Suprapubic skin (tissue), 4 donors: ENCODE measurements around the gene PRLR. TPM values are rescaled to one million over a fixed set of nuclear protein-coding genes. Genes with fewer than 3 reads are reported as not detected.
"Not testable (repeated sequence)": the region's sequence is repeated elsewhere in the genome, so short reads cannot be mapped to it uniquely, and the experiment has no call there.

ENCODE experiments used
- DNase-seq, 2 donors: peaks; one replicate each; pipeline ENCODE4 v3.0.0-alpha.2; 2019; ENCODE audit warnings: low spot score in 2 of 2
- H3K27ac ChIP-seq: fragments of 200-600 bp; sonication (generic); one replicate; pipeline ENCODE4 v1.5.1; 2019
- H3K27me3 ChIP-seq: fragments of 200-600 bp; sonication (generic); one replicate; pipeline ENCODE4 v1.5.1; 2019
- H3K36me3 ChIP-seq: fragments of 200-600 bp; sonication (generic); one replicate; pipeline ENCODE4 v1.5.1; 2019
- H3K4me1 ChIP-seq: fragments of 200-600 bp; sonication (generic); one replicate; pipeline ENCODE4 v1.5.1; 2019
- H3K4me3 ChIP-seq: fragments of 200-600 bp; sonication (generic); one replicate; pipeline ENCODE4 v1.5.1; 2019; ENCODE audit warnings: mild to moderate bottlenecking
- H3K9me3 ChIP-seq: fragments of 200-600 bp; sonication (generic); one replicate; pipeline ENCODE4 v1.5.1; 2019
- EP300 ChIP-seq: sonication (generic); formaldehyde crosslinking; IDR thresholded peaks from one replicate; pipeline ENCODE4 v1.6.1; 2017; ENCODE audit warnings: antibody characterized with exemption
- POLR2A ChIP-seq, 2 donors: fragments of 450-650 bp; IDR thresholded peaks; one replicate each; pipeline ENCODE4 v1.6.1; 2017; ENCODE audit warnings: antibody characterized with exemption in 2 of 2, mild to moderate bottlenecking in 2 of 2, moderate library complexity in 2 of 2
- POLR2AphosphoS5 ChIP-seq, 3 donors: sonication (generic); formaldehyde crosslinking; IDR thresholded peaks; one replicate each; pipeline ENCODE4 v1.6.1; 2017; ENCODE audit warnings: antibody characterized with exemption in 3 of 3
- WGBS: methylation state at CpG from one replicate; pipeline ENCODE4 v1.1.5; 2018; 5-methylcytosine and 5-hydroxymethylcytosine counted together
- total RNA-seq, 4 donors: library from RNA; depleted of rRNA; stranded (reverse); fragments of >200 nt; gene quantifications; one replicate each; pipeline ENCODE4 v1.1.0, GENCODE V29; 2016
- TF ChIP-seq, protein P1 (sequence below), 2 donors: fragments of 200-600 bp in 1 of 2; fragments of 450-650 bp in 1 of 2; sonication (generic) in 1 of 2; IDR thresholded peaks; one replicate each; pipeline ENCODE4 v1.5.1; 2016 to 2019; ENCODE audit warnings: antibody characterized with exemption in 2 of 2, mild to moderate bottlenecking in 1 of 2, moderate library complexity in 1 of 2

Gene PRLR
- total RNA-seq, 4 donors from 2014 or later, result 8.0 to 18.7 (median 17.6) TPM

DNA sequence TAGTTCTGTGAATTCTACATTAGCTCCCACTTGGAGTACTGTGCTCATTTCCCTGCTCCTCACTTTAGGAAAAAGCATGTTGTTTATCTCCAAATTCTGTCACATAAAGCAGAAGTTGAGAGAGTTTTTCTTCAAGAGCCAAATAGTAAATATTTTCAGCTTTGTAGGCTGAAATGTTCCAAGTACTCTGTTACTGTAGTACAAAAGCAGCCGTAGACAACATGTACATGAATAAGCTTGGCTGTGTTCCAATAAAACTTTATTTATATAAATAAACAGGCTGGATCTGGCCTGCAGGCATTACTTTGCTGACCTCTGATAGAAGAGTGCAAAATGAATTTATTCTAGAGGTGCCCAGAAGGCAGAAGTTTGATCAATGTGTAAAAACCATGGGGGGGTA is 109.6 kb downstream of the PRLR start:
- no peak overlapping the region for H3K4me3 ChIP-seq
- WGBS, result 41% methylated on average over 1 of the region's 1 CpG
- no peaks in the 10 kb centered on the region for H3K27me3 ChIP-seq
- H3K9me3 ChIP-seq, result no peaks in the 10 kb centered on the region
- TF ChIP-seq EP300 (no peak), POLR2A (IDR thresholded peaks at IDR 0.05) (no peak), POLR2AphosphoS5 (IDR thresholded peaks at IDR 0.05) (no peak)
- TF ChIP-seq, protein P1, sequence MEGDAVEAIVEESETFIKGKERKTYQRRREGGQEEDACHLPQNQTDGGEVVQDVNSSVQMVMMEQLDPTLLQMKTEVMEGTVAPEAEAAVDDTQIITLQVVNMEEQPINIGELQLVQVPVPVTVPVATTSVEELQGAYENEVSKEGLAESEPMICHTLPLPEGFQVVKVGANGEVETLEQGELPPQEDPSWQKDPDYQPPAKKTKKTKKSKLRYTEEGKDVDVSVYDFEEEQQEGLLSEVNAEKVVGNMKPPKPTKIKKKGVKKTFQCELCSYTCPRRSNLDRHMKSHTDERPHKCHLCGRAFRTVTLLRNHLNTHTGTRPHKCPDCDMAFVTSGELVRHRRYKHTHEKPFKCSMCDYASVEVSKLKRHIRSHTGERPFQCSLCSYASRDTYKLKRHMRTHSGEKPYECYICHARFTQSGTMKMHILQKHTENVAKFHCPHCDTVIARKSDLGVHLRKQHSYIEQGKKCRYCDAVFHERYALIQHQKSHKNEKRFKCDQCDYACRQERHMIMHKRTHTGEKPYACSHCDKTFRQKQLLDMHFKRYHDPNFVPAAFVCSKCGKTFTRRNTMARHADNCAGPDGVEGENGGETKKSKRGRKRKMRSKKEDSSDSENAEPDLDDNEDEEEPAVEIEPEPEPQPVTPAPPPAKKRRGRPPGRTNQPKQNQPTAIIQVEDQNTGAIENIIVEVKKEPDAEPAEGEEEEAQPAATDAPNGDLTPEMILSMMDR (IDR thresholded peaks at IDR 0.05), result no peak
- no peaks in the 10 kb centered on the region for H3K36me3 ChIP-seq
- no peak for DNase-seq
- no peak overlapping the region for H3K27ac ChIP-seq
- H3K4me1 ChIP-seq, result no peaks in the 10 kb centered on the region

DNA sequence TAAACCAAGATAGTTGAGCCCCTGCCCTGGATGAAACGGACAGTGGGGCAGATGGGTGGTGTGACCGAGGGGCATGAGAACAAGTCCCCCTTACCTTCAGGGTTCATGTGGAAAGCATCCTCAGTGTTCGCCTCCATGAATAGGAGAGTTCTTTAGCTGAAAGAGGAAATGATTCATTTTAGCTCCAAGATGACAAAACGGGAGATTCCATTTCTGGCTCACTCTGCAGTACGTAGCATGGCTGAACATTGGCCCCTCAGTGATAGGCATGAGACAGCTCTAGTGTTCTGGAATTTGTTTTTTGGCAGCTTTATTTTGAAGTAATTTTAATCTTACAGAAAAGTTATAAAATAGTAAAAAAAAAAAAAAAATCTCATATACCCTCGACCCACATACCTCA is 112.3 kb downstream of the PRLR start:
- Histone ChIP-seq H3K4me3 (no peak overlapping the region), H3K9me3 (no peaks in the 10 kb centered on the region), H3K4me1 (no peaks in the 10 kb centered on the region), H3K36me3 (no peaks in the 10 kb centered on the region), H3K27me3 (no peaks in the 10 kb centered on the region), H3K27ac (no peak overlapping the region)
- no peak for DNase-seq
- 75% methylated on average over 6 of the region's 6 CpGs for WGBS
- no peak for TF ChIP-seq POLR2A (IDR thresholded peaks at IDR 0.05)
- TF ChIP-seq POLR2AphosphoS5 (IDR thresholded peaks at IDR 0.05), result no peak
- TF ChIP-seq, protein P1 (IDR thresholded peaks at IDR 0.05), result no peak
- TF ChIP-seq EP300, result no peak

DNA sequence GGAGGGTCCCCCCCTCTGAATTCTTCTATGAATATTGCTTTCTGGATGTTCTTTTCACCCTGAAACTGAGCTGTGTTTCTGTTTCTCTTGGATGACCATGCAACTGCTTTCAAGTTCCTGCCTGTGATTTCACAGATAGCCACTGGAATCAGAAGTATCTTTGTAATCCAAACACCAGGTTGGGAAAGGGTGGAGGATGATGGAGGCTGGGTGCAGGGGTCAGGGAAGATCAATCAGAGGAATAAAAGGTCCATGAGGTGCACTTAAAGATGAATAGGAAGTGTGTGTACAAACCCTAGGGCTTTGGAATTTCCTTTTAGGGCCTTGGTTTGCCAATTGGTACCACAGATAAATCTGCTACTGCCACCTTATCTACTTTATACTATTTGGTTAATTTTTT is 114.4 kb downstream of the PRLR start:
- no peaks in the 10 kb centered on the region for H3K4me1 ChIP-seq
- DNase-seq, result no peak
- no peaks in the 10 kb centered on the region for H3K27me3 ChIP-seq
- H3K36me3 ChIP-seq, result no peaks in the 10 kb centered on the region
- H3K27ac ChIP-seq, result no peak overlapping the region
- H3K4me3 ChIP-seq, result no peak overlapping the region
- H3K9me3 ChIP-seq, result no peaks in the 10 kb centered on the region
- TF ChIP-seq POLR2AphosphoS5 (IDR thresholded peaks at IDR 0.05) (no peak), EP300 (no peak), POLR2A (IDR thresholded peaks at IDR 0.05) (no peak)
- TF ChIP-seq, protein P1 (IDR thresholded peaks at IDR 0.05), result no peak

DNA sequence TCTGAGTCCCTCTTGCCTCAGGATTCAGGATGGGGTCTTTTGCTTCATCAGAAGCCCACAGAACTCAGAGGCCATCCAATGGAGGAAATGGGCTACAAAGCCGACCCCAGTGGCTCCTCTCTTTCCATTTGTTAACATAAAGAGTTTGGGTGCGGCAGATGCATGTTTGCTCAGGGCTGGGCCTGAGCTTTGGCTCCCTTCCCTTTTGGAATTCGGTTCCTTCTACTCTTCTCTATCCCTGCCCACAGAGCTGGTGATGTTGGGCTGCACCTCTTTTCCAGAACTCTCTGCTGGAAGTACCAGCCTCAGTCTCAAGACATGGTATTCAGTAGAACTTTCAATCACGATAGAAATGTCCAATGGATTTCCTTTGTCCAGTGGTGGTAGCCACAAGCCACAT is 115.6 kb downstream of the PRLR start:
- WGBS, result 73% methylated on average over 4 of the region's 4 CpGs
- DNase-seq, result no peak
- H3K9me3 ChIP-seq, result no peaks in the 10 kb centered on the region
- H3K27me3 ChIP-seq, result no peaks in the 10 kb centered on the region
- H3K4me1 ChIP-seq, result no peaks in the 10 kb centered on the region
- TF ChIP-seq EP300, result no peak
- TF ChIP-seq, protein P1 (IDR thresholded peaks at IDR 0.05), result no peak
- no peak for TF ChIP-seq POLR2AphosphoS5 (IDR thresholded peaks at IDR 0.05)
- TF ChIP-seq POLR2A (IDR thresholded peaks at IDR 0.05), result no peak
- no peaks in the 10 kb centered on the region for H3K36me3 ChIP-seq
- no peak overlapping the region for H3K27ac ChIP-seq
- H3K4me3 ChIP-seq, result no peak overlapping the region

DNA sequence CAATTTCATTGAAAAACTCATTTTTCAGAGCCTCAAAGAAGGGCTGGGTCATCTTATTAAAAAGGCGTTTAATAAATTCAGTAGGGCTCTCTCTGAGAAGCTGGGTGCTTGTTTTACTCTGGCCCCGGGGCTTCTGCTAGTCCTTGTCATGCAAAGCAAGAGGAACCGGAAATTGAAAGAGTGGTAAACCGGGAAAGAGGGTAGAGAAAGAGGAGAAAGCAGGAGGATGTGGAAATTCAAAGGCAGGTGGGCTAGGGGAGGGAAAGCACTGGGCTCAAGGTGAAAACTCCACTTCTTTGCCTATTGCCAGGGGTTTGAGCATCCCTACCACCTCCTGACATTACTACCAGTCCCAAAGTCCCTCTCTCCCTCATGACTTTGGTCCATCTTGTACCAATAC is 118.0 kb downstream of the PRLR start:
- no peaks in the 10 kb centered on the region for H3K36me3 ChIP-seq
- H3K4me3 ChIP-seq, result no peak overlapping the region
- DNase-seq, result no peak
- no peak for TF ChIP-seq EP300
- TF ChIP-seq POLR2AphosphoS5 (IDR thresholded peaks at IDR 0.05), result no peak
- TF ChIP-seq, protein P1 (IDR thresholded peaks at IDR 0.05), result no peak
- no peak for TF ChIP-seq POLR2A (IDR thresholded peaks at IDR 0.05)
- WGBS, result 62% methylated on average over 4 of the region's 4 CpGs
- no peaks in the 10 kb centered on the region for H3K4me1 ChIP-seq
- no peaks in the 10 kb centered on the region for H3K9me3 ChIP-seq
- no peak overlapping the region for H3K27ac ChIP-seq
- no peaks in the 10 kb centered on the region for H3K27me3 ChIP-seq

DNA sequence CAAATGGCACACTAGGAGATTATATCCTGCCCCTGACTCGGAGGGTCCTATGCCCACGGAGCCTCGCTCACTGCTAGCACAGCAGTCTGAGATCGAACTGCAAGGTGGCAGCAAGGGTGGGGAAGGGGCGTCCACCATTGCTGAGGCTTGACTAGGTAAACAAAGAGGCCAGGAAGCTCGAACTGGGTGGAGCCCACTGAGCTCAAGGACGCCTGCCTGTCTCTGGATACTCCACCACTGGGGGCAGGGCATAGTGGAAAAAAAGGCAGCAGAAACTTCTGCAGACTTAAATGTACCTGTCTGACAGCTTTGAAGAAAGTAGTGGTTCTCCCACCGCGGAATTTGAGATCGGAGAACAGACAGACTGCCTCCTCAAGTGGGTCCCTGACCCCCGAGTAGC is 125.7 kb downstream of the PRLR start:
- not testable (repeated sequence) for H3K4me3 ChIP-seq, H3K36me3 ChIP-seq, H3K27me3 ChIP-seq, H3K4me1 ChIP-seq, DNase-seq, H3K9me3 ChIP-seq, H3K27ac ChIP-seq
- WGBS, result 81% methylated on average over 11 of the region's 11 CpGs
